Upper lobe of right lung (tissue), 1 donor: ENCODE data around the gene STK11. TPM values are rescaled to one million over a fixed set of nuclear protein-coding genes. Genes with fewer than 3 reads are reported as not detected.
A peak's percentile ranks its signal among the peaks of the same experiment; 100 is the strongest.

Experiments
- ATAC-seq: fragments of 200-7000 bp; cut with Tn5 transposase; one replicate; pipeline ENCODE4 v1.9.1; 2020; ENCODE audit warnings: mild to moderate bottlenecking, moderate library complexity
- DNase-seq: peaks from one replicate; pipeline ENCODE4 v3.0.0-alpha.2; 2020
- H3K27ac ChIP-seq: fragments of 200-600 bp; one replicate; pipeline ENCODE4 v1.8.0; 2022
- H3K27me3 ChIP-seq: fragments of 200-600 bp; one replicate; pipeline ENCODE4 v1.8.0; 2022; ENCODE audit warnings: mild to moderate bottlenecking
- H3K36me3 ChIP-seq: fragments of 200-600 bp; one replicate; pipeline ENCODE4 v1.8.0; 2022
- H3K4me1 ChIP-seq: fragments of 200-600 bp; one replicate; pipeline ENCODE4 v1.8.0; 2022
- H3K4me3 ChIP-seq: fragments of 200-600 bp; one replicate; pipeline ENCODE4 v1.8.0; 2022; ENCODE audit warnings: mild to moderate bottlenecking
- H3K9me3 ChIP-seq: fragments of 200-600 bp; one replicate; pipeline ENCODE4 v1.8.0; 2022
- CTCF ChIP-seq: fragments of 200-600 bp; IDR thresholded peaks from one replicate; pipeline ENCODE4 v1.8.0; 2022; ENCODE audit warnings: antibody characterized with exemption
- intact Hi-C: fragments of 100-400 bp; cut with DNase I; formaldehyde crosslinking; loops from one replicate; pipeline ENCODE4 v1.11.0; 2022
- total RNA-seq: library from RNA; stranded (reverse); fragmentation: NEBNext Ultra II Directional; extraction: Animal tissue kit (Norgen Biotek cat#: 25700); gene quantifications from one replicate; pipeline ENCODE4 v1.2.1, GENCODE V29; 2021
- donor health status: DM: no; HTN: yes; CAD: no; lungs with severe emphysema.

Gene STK11
- total RNA-seq, 1 donor from 2014 or later = 51.8 TPM

- Histone ChIP-seq H3K27ac (peak overlapping the region; percentile 98), H3K27me3 (no peaks in the 10 kb centered on the region), H3K36me3 (peaks cover 7% of the 10 kb centered on the region), H3K4me1 (peaks cover 36% of the 10 kb centered on the region), H3K9me3 (no peaks in the 10 kb centered on the region), H3K4me3 (peak overlapping the region; percentile 81)
- intact Hi-C loops = no loop called here
- DNase-seq = peak; percentile 93
- TF ChIP-seq CTCF = peak; percentile 68
- ATAC-seq = peak; percentile 6
These were observed 43.3 kb downstream of the STK11 start for GRCh38 chr19:1248786-1249297.

GRCh38 chr19:1249298-1249989 is 43.9 kb downstream of the STK11 start:
- Histone ChIP-seq H3K27me3 (no peaks in the 10 kb centered on the region), H3K4me3 (peak overlapping the region; percentile 81), H3K4me1 (peaks cover 36% of the 10 kb centered on the region), H3K9me3 (no peaks in the 10 kb centered on the region), H3K27ac (peak overlapping the region; percentile 98), H3K36me3 (peaks cover 13% of the 10 kb centered on the region)
- peak; percentile 50 for ATAC-seq
- TF ChIP-seq CTCF = no peak
- DNase-seq = peak; percentile 97
- intact Hi-C loops = no loop called here

GRCh38 chr19:1249990-1250436 is 44.4 kb downstream of the STK11 start:
- ATAC-seq (no peak), DNase-seq (no peak)
- Histone ChIP-seq H3K27ac (peak overlapping the region; percentile 95), H3K4me3 (peak overlapping the region; percentile 81), H3K9me3 (no peaks in the 10 kb centered on the region), H3K27me3 (no peaks in the 10 kb centered on the region), H3K36me3 (peaks cover 18% of the 10 kb centered on the region), H3K4me1 (peaks cover 36% of the 10 kb centered on the region)
- no peak for TF ChIP-seq CTCF
- intact Hi-C loops = no loop called here

GRCh38 chr19:1250437-1251260 is 45.1 kb downstream of the STK11 start:
- ATAC-seq = no peak
- H3K4me3 ChIP-seq = peak overlapping the region; percentile 81
- no peak for TF ChIP-seq CTCF
- no peaks in the 10 kb centered on the region for H3K27me3 ChIP-seq
- peak; percentile 86 for DNase-seq
- peaks cover 36% of the 10 kb centered on the region for H3K4me1 ChIP-seq
- no peaks in the 10 kb centered on the region for H3K9me3 ChIP-seq
- intact Hi-C loops = no loop called here
- H3K36me3 ChIP-seq = peaks cover 25% of the 10 kb centered on the region
- peak overlapping the region; percentile 95 for H3K27ac ChIP-seq

- ATAC-seq = peak; percentile 2
These were observed 46.0 kb downstream of the STK11 start for GRCh38 chr19:1251330-1252220.

More at GRCh38 chr19:1251330-1252220, 46.0 kb downstream of the STK11 start:
- TF ChIP-seq CTCF = no peak
- peaks cover 34% of the 10 kb centered on the region for H3K36me3 ChIP-seq
- H3K9me3 ChIP-seq = no peaks in the 10 kb centered on the region
- peaks cover 37% of the 10 kb centered on the region for H3K4me1 ChIP-seq
- intact Hi-C loops = no loop called here
- H3K4me3 ChIP-seq = peak overlapping the region; percentile 81
- H3K27ac ChIP-seq = peak overlapping the region; percentile 95
- H3K27me3 ChIP-seq = no peaks in the 10 kb centered on the region
- DNase-seq = peak; percentile 94
